SU-DHL-6 (cell line): Measurements from ENCODE around the gene CRTC2.
"Not testable (repeated sequence)": the region's sequence is repeated elsewhere in the genome, so short reads cannot be mapped to it uniquely, and the experiment has no call there.

ENCODE experiments used
- H2AFZ ChIP-seq: fragments of 200-600 bp; sonication (generic); 2 replicates; pipeline ENCODE4 v1.6.1; 2014; ENCODE audit warnings: low read depth, mild to moderate bottlenecking, moderate library complexity, mixed read lengths, antibody characterized with exemption, low read length; ENCODE audit not compliant: severe bottlenecking
- H3F3A ChIP-seq: fragments of 200-600 bp; shearing (Covaris generic); 2 replicates; pipeline ENCODE4 v1.6.0; 2016; ENCODE audit warnings: antibody characterized with exemption, mild to moderate bottlenecking; ENCODE audit not compliant: insufficient read depth
- H3K27ac ChIP-seq: fragments of 200-600 bp; sonication (generic); 2 replicates; pipeline ENCODE4 v1.5.1; 2016; ENCODE audit warnings: low read depth, mild to moderate bottlenecking, low read length, moderate library complexity, mixed read lengths
- H3K27me3 ChIP-seq: fragments of 200-600 bp; sonication (generic), shearing (Covaris generic); 2 replicates; pipeline ENCODE4 v1.6.0; 2014; ENCODE audit warnings: mild to moderate bottlenecking, low read length
- H3K36me3 ChIP-seq: fragments of 200-600 bp; sonication (generic); 2 replicates; pipeline ENCODE4 v1.6.1; 2014; ENCODE audit warnings: mild to moderate bottlenecking, low read length, mixed read lengths
- H3K4me2 ChIP-seq: fragments of 300-600, 200-600 bp; shearing (Covaris generic), sonication (generic); 2 replicates; pipeline ENCODE4 v1.6.0; 2014; ENCODE audit warnings: low read length, low read depth, mild to moderate bottlenecking; ENCODE audit not compliant: poor library complexity, severe bottlenecking
- H3K4me3 ChIP-seq: fragments of 200-600 bp; sonication (generic); 2 replicates; pipeline ENCODE4 v1.5.1; 2014; ENCODE audit warnings: antibody characterized with exemption, low read length, mild to moderate bottlenecking, mixed read lengths; ENCODE audit not compliant: insufficient read depth, poor library complexity, severe bottlenecking
- H3K79me2 ChIP-seq: fragments of 200-600 bp; sonication (generic); 2 replicates; pipeline ENCODE4 v1.6.1; 2014; ENCODE audit warnings: mild to moderate bottlenecking, low read length, moderate library complexity; ENCODE audit not compliant: insufficient read depth
- H3K9ac ChIP-seq: fragments of 200-600 bp; sonication (generic); 2 replicates; pipeline ENCODE4 v1.7.0; 2014; ENCODE audit warnings: mild to moderate bottlenecking, low read length
- H3K9me2 ChIP-seq: fragments of 200-600 bp; sonication (generic); replicated peaks from 2 replicates; pipeline ENCODE4 v1.6.1; 2014; ENCODE audit warnings: low read length; ENCODE audit not compliant: insufficient read depth
- H3K9me3 ChIP-seq: fragments of 200-600 bp; sonication (generic); 2 replicates; pipeline ENCODE4 v1.6.1; 2014; ENCODE audit warnings: low read length, mixed read lengths; ENCODE audit not compliant: insufficient read depth
- H4K20me1 ChIP-seq: fragments of 200-600 bp; sonication (generic); 2 replicates; pipeline ENCODE4 v1.6.1; 2014; ENCODE audit warnings: low read depth, mild to moderate bottlenecking, antibody characterized with exemption, low read length, moderate library complexity, mixed read lengths
- CTCF ChIP-seq: fragments of 200-600 bp; sonication (generic); IDR thresholded peaks from one replicate; pipeline ENCODE4 v1.5.1; 2017; ENCODE audit warnings: antibody characterized with exemption, mild to moderate bottlenecking, low read length, moderate library complexity; ENCODE audit not compliant: insufficient read depth, poor library complexity, severe bottlenecking
- EZH2phosphoT487 ChIP-seq: fragments of 200-600 bp; sonication (generic), shearing (Covaris generic); conservative IDR thresholded peaks from 2 replicates; pipeline ENCODE4 v1.6.1; 2018; ENCODE audit warnings: mild to moderate bottlenecking, antibody characterized with exemption, low read length, moderate library complexity, mixed read lengths

Gene CRTC2

GRCh38 chr1:153958111-153958960 is at the start of gene CRTC2:
TSS of gene CRTC2 (minus strand) at chr1:153958612. CDS start at chr1:153958497, 115 bp downstream.
- H2AFZ ChIP-seq, result no peak within 1 kb of the TSS
- H3K36me3 ChIP-seq, result no peaks in the 10 kb centered on the region

GRCh38 chr1:154006136-154006535 is 47.7 kb upstream of the CRTC2 start:
- Histone ChIP-seq H3K9me2 (no peaks in the 10 kb centered on the region), H3K27ac (no peak overlapping the region), H2AFZ (no peak overlapping the region), H3K9ac (no peak overlapping the region), H3K36me3 (no peaks in the 10 kb centered on the region), H3K4me2 (no peak overlapping the region), H3K27me3 (no peaks in the 10 kb centered on the region), H4K20me1 (no peaks in the 10 kb centered on the region), H3K79me2 (no peaks in the 10 kb centered on the region), H3F3A (no peaks in the 10 kb centered on the region), H3K9me3 (no peaks in the 10 kb centered on the region), H3K4me3 (no peak overlapping the region)
- TF ChIP-seq CTCF (no peak), EZH2phosphoT487 (no peak)

More at GRCh38 chr1:153958111-153958960, at the start of gene CRTC2:
- Histone ChIP-seq H3K9me3 (no peaks in the 10 kb centered on the region), H3K4me3 (peak within 1 kb of the TSS; percentile 75), H3K27me3 (no peaks in the 10 kb centered on the region), H3K9me2 (no peaks in the 10 kb centered on the region), H3K9ac (peak within 1 kb of the TSS; percentile 87), H4K20me1 (no peaks in the 10 kb centered on the region), H3K27ac (peak within 1 kb of the TSS; percentile 76), H3F3A (peaks cover 25% of the 10 kb centered on the region), H3K79me2 (peaks cover 61% of the 10 kb centered on the region), H3K4me2 (peak within 1 kb of the TSS; percentile 91)
- TF ChIP-seq CTCF, result no peak
- TF ChIP-seq EZH2phosphoT487, result no peak

GRCh38 chr1:154000420-154000819 is 42.0 kb upstream of the CRTC2 start:
- H3K36me3 ChIP-seq, result peaks cover 3% of the 10 kb centered on the region; the same call in 1 of the 2 replicates
- H3K9me2 ChIP-seq, result no peaks in the 10 kb centered on the region
- TF ChIP-seq CTCF, result no peak
- TF ChIP-seq EZH2phosphoT487, result no peak
- no peaks in the 10 kb centered on the region for H3K79me2 ChIP-seq
- no peaks in the 10 kb centered on the region for H3K27me3 ChIP-seq
- H2AFZ ChIP-seq, result no peak overlapping the region
- H3F3A ChIP-seq, result peaks cover 13% of the 10 kb centered on the region
- H3K27ac ChIP-seq, result no peak overlapping the region
- H3K4me2 ChIP-seq, result no peak overlapping the region
- no peaks in the 10 kb centered on the region for H4K20me1 ChIP-seq
- no peaks in the 10 kb centered on the region for H3K9me3 ChIP-seq
- no peak overlapping the region for H3K9ac ChIP-seq
- no peak overlapping the region for H3K4me3 ChIP-seq

- H3K9ac ChIP-seq, H3K79me2 ChIP-seq, H2AFZ ChIP-seq, H3K9me3 ChIP-seq, H3K9me2 ChIP-seq, H3K27me3 ChIP-seq, H4K20me1 ChIP-seq, H3K4me3 ChIP-seq, H3K27ac ChIP-seq, H3K4me2 ChIP-seq: not testable (repeated sequence)
- Histone ChIP-seq H3K36me3 (peaks cover 22% of the 10 kb centered on the region), H3F3A (peaks cover 44% of the 10 kb centered on the region)
Observed at GRCh38 chr1:153996882-153997281, 38.5 kb upstream of the CRTC2 start.
